VCaP (cell line): ENCODE measurements around the gene RAB11B.
A peak's percentile ranks its signal among the peaks of the same experiment; 100 is the strongest.

ENCODE experiments used
- H3K27ac ChIP-seq: fragments of 450-650 bp; 2 replicates; pipeline ENCODE4 v1.5.1; 2017
- CTCF ChIP-seq: fragments of 450-650 bp; conservative IDR thresholded peaks from 2 replicates; pipeline ENCODE4 v1.5.1; 2017; ENCODE audit warnings: mild to moderate bottlenecking, moderate library complexity

The RAB11B gene

GRCh38 chr19:8426283-8426682 is 36.1 kb downstream of the RAB11B start:
- no peak for TF ChIP-seq CTCF
- H3K27ac ChIP-seq: no peak overlapping the region

DNA sequence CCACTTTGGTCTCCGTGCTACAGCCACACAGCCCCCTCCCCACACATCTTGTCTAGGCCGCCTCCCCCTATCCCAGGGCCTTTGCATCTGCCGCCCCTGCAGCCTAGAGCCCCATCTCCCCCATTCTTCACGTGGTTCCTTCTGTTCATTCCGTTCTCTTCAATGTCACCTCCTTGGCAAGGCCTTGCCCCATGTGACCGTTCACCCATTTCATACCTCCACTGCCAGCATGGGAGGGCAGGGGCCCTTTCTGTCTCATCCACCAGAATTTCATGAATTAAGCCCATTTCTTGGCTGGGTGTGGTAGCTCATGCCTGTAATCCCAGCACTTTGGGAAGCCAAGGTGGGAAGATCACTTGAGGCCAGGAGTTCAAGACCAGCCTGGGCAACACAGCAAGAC is 38.9 kb downstream of the RAB11B start:
- no peak for TF ChIP-seq CTCF
- no peak overlapping the region for H3K27ac ChIP-seq

DNA sequence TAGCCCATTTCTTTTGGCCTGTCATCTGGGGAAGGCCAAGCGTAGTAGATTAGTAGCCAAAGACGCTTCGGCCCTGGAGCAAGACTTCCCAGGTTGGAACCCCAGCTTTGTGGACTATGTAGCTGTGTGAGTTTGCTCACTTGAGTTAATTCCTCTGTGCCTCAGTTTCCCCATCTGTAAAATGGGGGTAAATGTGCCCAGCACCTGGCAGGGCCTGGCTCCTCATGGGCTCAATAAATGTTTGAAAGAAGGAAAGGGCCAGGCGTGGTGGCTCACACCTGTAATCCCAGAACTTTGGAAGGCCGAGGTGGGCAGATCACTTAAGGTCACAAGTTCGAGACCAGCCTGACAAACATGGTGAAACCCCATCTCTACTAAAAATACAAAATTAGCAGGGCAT is 39.7 kb downstream of the RAB11B start:
- TF ChIP-seq CTCF: no peak
- no peak overlapping the region for H3K27ac ChIP-seq

DNA sequence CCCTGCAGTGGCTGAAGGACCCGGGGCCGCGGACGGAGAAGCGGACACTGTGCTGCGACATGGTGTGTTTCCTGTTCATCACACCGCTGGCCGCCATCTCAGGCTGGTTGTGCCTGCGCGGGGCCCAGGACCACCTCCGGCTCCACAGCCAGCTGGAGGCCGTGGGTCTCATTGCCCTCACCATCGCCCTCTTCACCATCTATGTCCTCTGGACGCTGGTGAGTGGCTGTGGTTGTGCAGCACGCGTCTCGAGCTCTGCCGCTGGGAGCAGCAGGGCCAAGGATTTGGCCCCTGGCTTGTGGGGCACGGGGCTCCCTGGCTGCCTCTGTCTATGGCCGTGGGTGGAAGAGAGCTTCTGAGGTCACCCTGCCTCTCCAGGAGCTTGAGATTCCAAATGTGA is 40.5 kb downstream of the RAB11B start:
- TF ChIP-seq CTCF: no peak

GRCh38 chr19:8438236-8438635 is 48.1 kb downstream of the RAB11B start:
- no peak for TF ChIP-seq CTCF
- no peak overlapping the region for H3K27ac ChIP-seq

More for the DNA sequence above, 40.5 kb downstream of the RAB11B start:
- no peak overlapping the region for H3K27ac ChIP-seq

DNA sequence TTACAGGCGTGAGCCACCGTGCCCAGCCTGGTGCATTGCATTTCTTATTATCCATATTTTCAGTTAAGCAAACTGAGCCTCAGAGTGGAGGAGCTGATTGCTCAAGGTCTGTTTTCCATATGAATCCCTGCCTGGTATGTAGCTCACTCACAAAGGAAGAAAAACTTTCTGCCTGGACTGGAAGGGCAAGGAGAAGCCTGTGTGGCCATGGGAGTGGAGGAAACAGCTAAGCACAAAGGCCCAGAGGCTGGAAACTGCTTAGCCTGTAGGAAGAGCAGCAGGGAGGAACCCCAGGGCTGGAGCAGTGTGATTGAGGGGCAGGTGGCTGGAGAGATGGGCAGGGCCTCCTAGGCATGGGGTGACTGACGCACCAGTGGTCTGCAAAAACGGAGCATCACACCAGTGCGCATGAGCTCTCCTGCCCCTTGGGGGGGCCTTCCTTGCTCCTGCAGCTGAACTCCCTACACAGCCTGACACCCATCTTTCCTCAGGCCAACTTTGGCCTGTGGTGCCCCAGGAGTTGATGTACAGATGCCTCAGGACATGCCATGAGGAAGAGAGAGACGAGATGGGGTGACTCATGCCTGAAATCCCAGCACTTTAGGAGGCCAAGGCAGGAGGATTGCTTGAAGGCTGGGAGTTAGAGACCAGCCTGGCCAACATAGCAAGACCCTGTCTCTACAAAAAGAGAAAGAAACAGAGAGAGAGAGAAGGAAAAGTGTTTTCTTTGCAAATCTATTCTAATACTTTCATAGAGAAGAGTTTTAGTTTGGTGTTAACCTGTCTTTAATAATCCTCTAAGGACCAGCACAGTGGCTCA is 51.8 kb downstream of the RAB11B start:
- TF ChIP-seq CTCF: no peak
- no peak overlapping the region for H3K27ac ChIP-seq

DNA sequence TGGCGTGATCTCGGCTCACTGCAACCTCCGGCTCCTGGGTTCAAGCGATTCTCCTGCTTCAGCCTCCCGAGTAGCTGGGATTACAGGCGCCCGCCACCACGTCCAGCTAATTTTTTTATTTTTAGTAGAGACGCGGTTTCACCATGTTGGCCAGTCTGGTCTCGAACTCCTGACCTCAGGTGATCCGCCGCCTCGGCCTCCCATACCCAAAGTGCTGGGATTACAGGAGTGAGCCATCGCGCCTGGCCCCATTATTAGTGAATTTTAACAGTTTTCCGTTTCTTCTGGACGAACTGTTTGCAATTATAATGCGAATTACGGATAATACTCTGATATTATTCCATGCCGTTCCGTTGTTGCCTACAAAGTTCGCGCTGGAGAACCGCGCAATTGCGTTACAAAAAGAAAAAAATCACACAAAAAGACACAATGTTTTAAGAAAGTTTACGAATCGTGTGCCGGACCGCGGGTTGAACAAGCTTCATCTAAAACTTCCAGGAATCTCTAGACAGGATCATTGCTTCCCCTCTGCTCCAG is 54.0 kb downstream of the RAB11B start:
- H3K27ac ChIP-seq: peak overlapping the region; percentile 91

DNA sequence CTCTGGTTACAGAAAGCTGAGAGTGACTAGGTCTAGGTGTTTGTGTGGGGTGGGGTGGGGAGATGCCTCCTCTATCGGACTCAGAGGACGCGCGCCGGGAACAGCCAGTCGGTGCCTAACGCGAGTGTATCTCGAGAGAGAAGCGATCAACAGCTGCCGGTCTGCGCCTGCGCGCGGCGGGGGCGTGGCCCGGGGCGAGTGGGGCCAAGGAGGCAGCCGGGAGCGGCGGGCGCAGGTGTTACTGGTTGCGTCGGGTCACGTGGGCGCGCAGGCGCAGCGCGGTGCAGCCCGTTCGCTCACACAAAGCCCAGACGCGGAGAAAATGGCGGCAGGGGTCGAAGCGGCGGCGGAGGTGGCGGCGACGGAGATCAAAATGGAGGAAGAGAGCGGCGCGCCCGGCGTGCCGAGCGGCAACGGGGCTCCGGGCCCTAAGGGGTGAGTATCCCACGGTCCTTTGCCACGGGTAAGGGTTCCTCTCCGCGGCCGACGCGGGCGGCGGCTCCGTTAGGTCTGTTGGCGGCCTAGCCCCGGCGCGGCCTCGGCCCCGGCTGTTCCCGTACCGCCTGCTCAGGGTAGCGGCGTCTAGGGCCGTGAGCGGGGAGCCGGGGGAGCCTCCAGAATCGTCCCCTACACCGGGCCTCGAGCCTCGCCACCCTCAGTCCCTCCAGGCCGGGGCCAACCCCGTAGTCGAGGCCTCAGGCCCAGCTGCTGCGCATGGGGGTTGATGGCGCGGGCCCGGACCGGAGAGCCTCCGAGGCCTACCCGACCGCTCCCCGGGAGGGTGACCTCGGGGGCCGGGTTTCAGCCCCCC is 54.7 kb downstream of the RAB11B start, which contains the start of gene HNRNPM:
Gene HNRNPM (plus strand): TSS at position 299 of the 811 bp plus-strand sequence. CDS start 24 bp downstream, at position 323.
- TF ChIP-seq CTCF: no peak

More for the DNA sequence above, 54.7 kb downstream of the RAB11B start, which contains the start of gene HNRNPM:
- peak within 1 kb of the TSS; percentile 91 for H3K27ac ChIP-seq
